ENCODE results near the gene FAM118B.

DNA sequence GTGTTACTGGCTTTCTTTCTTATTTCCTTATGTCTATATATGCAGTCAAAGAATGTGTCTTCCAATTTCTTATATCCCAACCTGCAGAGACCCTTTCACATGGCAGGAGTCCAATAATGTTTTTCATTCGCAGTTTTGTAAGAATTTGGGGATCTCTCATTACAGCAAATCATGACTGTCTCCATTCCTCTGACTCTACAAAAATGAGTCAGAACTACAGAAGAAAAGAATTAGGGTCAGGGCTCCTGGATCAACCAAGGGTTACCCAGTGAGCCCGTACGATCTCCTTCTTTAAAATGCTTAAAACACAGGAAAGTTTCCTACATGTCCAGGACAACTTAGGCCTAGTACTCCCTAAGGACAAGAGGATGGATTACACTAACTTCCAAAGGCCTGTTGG, 42.3 kb upstream of the FAM118B start:
- no peak for TF ChIP-seq CTCF (IDR thresholded peaks at IDR 0.05)
- no peak for TF ChIP-seq POLR2AphosphoS5 (IDR thresholded peaks at IDR 0.05)
- TF ChIP-seq EP300 (IDR thresholded peaks at IDR 0.05), result no peak
- TF ChIP-seq POLR2A (IDR thresholded peaks at IDR 0.05), result no peak

All from stomach (tissue), 4 donors.